Measurements from ENCODE around the gene ALK.

ALK gene

GRCh38 chr2:29343830-29344229 is 577.6 kb downstream of the ALK start:
- no peak for DNase-seq (ENCODE audit: low read depth)
- H3K4me3 ChIP-seq (ENCODE audit: low read depth, low read length) = no peak overlapping the region
- in situ Hi-C loops (cut with HindIII; ENCODE audit: low sequenced_read_pairs) = no loop called here
- no peak for TF ChIP-seq CTCF (IDR thresholded peaks at IDR 0.05; ENCODE audit: low read depth, low read length, missing control alignments)

- H3K4me3 ChIP-seq (ENCODE audit: low read depth, low read length) = no peak overlapping the region
- no peak for DNase-seq (ENCODE audit: low read depth)
- no peak for TF ChIP-seq CTCF (IDR thresholded peaks at IDR 0.05; ENCODE audit: low read depth, low read length, missing control alignments)
- in situ Hi-C loops (cut with HindIII; ENCODE audit: low sequenced_read_pairs) = no loop called here
These were observed 584.8 kb downstream of the ALK start for GRCh38 chr2:29336341-29337241.

- DNase-seq (ENCODE audit: low read depth) = no peak
- in situ Hi-C loops (cut with HindIII; ENCODE audit: low sequenced_read_pairs) = no loop called here
- H3K4me3 ChIP-seq (ENCODE audit: low read depth, low read length) = no peak overlapping the region
- no peak for TF ChIP-seq CTCF (IDR thresholded peaks at IDR 0.05; ENCODE audit: low read depth, low read length, missing control alignments)
These were observed 586.0 kb downstream of the ALK start for GRCh38 chr2:29335396-29335795.

GRCh38 chr2:29334706-29335105 is 586.7 kb downstream of the ALK start:
- no peak overlapping the region for H3K4me3 ChIP-seq (ENCODE audit: low read depth, low read length)
- no peak for DNase-seq (ENCODE audit: low read depth)
- in situ Hi-C loops (cut with HindIII; ENCODE audit: low sequenced_read_pairs) = no loop called here
- TF ChIP-seq CTCF (IDR thresholded peaks at IDR 0.05; ENCODE audit: low read depth, low read length, missing control alignments) = no peak

GRCh38 chr2:29332540-29332939 is 588.8 kb downstream of the ALK start:
- no peak overlapping the region for H3K4me3 ChIP-seq (ENCODE audit: low read depth, low read length)
- in situ Hi-C loops (cut with HindIII; ENCODE audit: low sequenced_read_pairs) = no loop called here
- no peak for TF ChIP-seq CTCF (IDR thresholded peaks at IDR 0.05; ENCODE audit: low read depth, low read length, missing control alignments)
- no peak for DNase-seq (ENCODE audit: low read depth)

- no peak for DNase-seq (ENCODE audit: low read depth)
These were observed 591.5 kb downstream of the ALK start for GRCh38 chr2:29329899-29330298.

More at GRCh38 chr2:29329899-29330298, 591.5 kb downstream of the ALK start:
- in situ Hi-C loops (cut with HindIII; ENCODE audit: low sequenced_read_pairs) = no loop called here
- no peak overlapping the region for H3K4me3 ChIP-seq (ENCODE audit: low read depth, low read length)
- TF ChIP-seq CTCF (IDR thresholded peaks at IDR 0.05; ENCODE audit: low read depth, low read length, missing control alignments) = no peak

All from astrocyte of the cerebellum (primary cell).